NOMO-1 treated with dmso at 0.1 percent for 144 hours (cell line): ENCODE measurements around the gene ZSCAN29.
"Not testable (repeated sequence)": the region's sequence is repeated elsewhere in the genome, so short reads cannot be mapped to it uniquely, and the experiment has no call there.

Source experiments
- DNase-seq: peaks from one replicate; lab custom pipeline; 2025; ENCODE audit not compliant: unreplicated experiment; lab: John Stamatoyannopoulos, UW

Gene ZSCAN29

GRCh38 chr15:43370975-43371974, at the start of gene ZSCAN29, which contains the start of gene TUBGCP4:
ZSCAN29 (minus strand) TSS chr15:43371043; CDS start chr15:43369913, 1,130 bp downstream.
TUBGCP4 (plus strand) TSS chr15:43371101; CDS start chr15:43371355, 254 bp downstream.
- peak; percentile 62 for DNase-seq

DNA sequence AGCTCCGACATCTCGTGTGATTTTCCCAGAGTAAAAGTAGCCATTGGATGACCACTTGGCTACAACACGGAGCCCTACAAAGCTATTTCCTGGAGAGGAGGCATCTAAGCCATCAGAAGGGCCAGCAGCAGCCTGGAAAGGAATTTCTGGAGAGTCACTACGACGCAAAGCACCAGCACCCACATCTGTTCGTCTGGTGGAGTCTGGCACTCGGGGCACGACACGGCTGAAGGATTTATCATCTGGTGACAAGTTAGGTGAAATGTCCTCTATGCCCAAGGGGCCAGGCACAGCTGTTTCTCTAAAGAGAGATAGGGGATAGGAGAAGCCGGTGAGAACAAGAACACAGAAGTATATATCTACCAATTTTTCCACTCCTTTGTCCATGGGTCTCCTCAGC, 49.6 kb upstream of the ZSCAN29 start:
- no peak for DNase-seq

DNA sequence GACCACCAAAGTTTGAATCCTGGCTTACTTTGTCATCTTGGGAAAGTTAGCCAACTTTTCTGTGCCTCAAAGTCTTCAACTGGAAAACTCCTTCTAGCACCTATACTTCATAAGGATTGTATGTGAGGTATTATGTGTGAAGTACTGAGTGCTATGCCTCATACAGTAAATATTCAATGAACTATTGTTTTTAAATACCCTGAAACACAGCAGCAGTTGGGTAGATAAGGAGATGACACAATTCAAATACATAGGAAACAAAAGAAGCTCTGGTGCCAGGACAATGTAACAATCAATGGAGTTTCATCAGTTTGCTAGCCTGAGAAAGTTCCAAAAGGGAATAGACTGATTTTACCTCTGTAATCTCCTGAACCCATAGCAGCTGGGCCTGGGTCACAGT, 43.4 kb upstream of the ZSCAN29 start:
- DNase-seq: no peak

DNA sequence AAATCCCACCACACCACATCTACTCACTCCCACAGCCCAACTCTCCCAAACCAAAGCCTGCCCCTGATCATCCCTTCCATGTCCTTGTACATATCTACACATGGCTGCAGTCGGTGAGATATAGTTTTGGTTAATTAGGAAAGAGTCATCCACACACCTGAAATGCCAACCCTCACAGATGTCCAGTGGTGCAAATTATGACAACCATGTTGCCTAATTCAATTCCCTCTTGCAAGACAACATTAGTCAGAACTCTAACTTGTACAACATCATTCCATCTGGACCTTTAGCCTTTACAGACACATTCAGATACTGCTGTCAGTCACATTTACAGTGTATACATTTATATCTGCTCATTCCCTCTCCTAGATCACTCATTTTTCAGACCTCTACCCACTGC, 41.3 kb upstream of the ZSCAN29 start:
- no peak for DNase-seq

- no peak for DNase-seq
Observed at GRCh38 chr15:43410572-43411214, 39.9 kb upstream of the ZSCAN29 start.

- no peak for DNase-seq
Observed at GRCh38 chr15:43408789-43409188, 37.9 kb upstream of the ZSCAN29 start.

GRCh38 chr15:43406808-43407207, 36.0 kb upstream of the ZSCAN29 start:
- no peak for DNase-seq

GRCh38 chr15:43406189-43406588, 35.3 kb upstream of the ZSCAN29 start:
- no peak for DNase-seq

GRCh38 chr15:43404130-43404529, 33.3 kb upstream of the ZSCAN29 start:
- no peak for DNase-seq

DNA sequence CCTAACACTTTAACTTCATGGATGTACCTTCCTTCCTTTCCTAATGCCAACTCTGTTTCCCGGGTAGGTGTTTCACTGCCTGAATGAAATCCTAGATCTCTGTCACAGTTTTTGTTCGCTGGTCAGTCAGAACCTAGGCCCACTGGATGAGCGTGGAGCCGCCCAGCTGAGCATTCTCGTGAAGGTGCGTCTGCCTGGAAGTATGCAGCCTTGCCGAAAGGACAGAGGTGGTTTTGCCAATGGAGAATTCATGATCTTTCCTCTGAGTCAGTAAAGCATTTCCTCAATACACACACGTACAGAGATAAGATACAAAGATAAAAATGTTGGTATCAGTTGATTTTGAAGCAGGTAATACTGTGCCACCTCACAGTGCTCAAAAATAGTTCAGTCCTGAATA, 32.8 kb upstream of the ZSCAN29 start:
- DNase-seq: no peak

GRCh38 chr15:43402255-43402654, 31.4 kb upstream of the ZSCAN29 start:
- DNase-seq: no peak

GRCh38 chr15:43393592-43393991, 22.7 kb upstream of the ZSCAN29 start:
- DNase-seq: not testable (repeated sequence)

GRCh38 chr15:43390723-43391122, 19.9 kb upstream of the ZSCAN29 start:
- no peak for DNase-seq

DNA sequence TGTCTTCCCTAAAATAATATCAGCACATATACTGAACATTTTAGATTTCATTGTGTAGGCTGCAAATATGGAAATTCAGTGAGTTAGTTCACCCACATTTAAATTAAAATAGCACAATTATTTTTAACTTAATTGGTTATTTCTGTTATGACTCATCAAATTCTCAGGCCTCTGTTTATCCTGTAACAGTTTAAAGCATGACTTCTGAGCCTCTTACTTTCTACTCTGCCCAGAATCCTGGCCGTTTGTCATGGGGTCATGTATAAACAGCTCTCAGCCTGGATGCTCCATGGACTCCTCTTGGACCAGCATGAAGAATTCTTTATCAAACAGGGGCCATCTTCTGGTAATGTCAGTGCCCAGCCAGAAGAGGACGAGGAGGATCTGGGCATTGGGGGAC, 12.2 kb upstream of the ZSCAN29 start:
- DNase-seq: no peak

GRCh38 chr15:43382310-43382709, 11.5 kb upstream of the ZSCAN29 start:
- no peak for DNase-seq

DNA sequence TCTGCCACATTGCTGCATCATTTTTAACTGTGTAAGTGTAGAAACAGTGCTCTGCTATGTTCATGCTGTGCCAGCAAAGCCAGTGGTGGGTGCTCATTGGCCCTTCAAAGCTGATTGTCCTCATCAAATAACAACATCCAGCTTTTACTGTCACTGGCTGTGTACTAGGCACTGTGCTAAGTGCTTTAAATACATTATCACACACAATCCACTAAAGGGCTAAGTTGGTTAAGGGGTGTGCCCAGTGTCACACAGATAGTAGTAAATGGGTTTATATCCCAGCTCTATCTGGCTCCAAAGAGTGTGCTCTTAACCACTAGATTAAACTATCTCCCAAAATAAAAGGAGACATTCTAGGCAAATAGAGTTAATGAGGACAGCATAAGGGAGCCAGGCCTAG, 7.8 kb upstream of the ZSCAN29 start:
- no peak for DNase-seq

DNA sequence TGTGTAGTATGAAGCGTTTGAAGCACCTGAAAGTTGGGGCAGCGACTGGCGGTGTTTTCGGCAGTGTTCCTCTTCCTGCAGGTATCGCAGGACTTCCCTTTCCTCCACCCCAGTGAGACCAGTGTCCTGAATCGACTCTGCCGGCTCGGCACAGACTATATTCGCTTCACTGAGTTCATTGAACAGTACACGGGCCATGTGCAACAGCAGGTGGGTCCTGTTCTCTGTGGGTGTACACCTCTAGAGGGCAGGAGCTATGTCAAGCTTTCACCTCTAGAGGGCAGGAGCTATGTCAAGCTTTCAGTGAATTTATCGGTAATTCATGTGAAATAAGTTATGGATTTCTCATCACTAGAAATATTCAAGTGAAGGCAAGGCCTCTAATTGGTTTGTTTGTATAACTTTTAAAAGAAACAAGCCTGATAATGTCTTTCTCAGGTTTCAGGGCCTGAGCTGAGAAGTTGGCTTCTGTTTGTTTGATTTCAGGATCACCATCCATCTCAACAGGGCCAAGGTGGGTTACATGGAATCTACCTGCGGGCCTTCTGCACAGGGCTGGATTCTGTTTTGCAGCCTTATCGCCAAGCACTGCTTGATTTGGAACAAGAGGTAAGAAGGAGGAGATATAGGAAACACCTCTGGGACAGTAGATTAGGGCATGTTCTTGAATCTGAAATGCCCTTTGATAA, 5.3 kb upstream of the ZSCAN29 start:
- DNase-seq: no peak

GRCh38 chr15:43370310-43370974, 401 bp downstream of the ZSCAN29 start:
- no peak for DNase-seq

DNA sequence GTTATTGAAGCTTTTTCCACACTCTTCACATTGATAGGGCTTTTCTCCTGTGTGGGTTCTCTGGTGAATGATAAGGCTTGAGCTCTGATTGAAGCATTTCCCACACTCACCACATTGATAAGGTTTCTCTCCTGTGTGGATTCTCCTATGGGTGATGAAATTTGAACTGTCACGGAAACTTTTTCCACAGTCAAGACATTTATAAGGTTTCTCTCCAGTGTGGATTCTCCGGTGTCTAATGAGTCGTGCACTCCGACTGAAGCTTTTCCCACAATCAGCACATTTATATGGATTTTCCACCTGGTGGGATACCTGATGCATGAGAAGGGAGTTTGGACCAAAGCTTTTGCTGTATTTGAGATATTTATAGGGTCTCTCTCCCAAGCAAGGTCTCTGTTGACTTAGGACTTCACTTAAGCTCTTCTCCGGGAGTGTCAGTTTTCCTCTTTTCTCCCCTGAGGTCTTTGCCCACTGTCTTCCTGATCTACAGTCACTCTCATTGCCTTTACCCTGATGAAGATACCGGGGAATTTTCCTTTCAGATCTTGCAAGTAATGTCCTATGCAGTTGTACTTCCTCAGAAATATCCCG, 9.4 kb downstream of the ZSCAN29 start:
- no peak for DNase-seq

- no peak for DNase-seq
Observed at GRCh38 chr15:43360821-43361220, 10.0 kb downstream of the ZSCAN29 start.
